ENCODE results near the gene ARPIN. TPM values are rescaled to one million over a fixed set of nuclear protein-coding genes. Genes with fewer than 3 reads are reported as not detected.

The ARPIN gene
- total RNA-seq, 1 donor from 2014 or later: 20.4 TPM

DNA sequence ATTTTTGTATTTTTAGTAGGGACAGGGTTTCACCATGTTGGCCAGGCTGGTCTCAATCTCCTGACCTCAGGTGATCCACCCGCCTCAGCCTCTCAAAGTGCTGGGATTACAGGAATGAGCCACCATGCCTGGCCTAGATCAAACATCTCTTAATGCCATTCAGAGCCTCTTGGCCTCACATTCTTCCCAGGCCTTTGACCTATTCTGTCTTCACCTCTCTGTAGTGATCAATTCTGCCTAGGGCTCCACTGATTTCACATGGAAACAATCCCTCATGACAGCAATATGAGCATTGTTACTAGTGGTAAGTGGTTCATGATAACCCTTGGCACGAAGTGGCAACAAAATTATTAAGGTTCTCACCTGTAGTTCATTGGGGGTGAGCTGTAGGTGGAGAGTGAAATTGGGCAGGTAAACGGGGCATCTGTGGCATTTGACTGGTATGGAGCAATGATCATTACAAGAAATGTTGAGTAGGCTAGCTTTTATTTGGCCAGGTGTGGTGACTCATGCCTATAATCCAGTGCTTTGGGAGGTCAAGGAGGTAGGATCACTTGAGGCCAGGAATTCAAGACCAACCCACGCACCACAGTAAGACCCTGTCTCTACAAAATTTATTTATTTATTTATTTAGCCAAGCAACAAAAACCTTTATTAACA is 4.8 kb upstream of the ARPIN start:
- H3K4me1 Mint-ChIP-seq (ENCODE audit: low read depth): peaks cover 4% of the 10 kb centered on the region
- no peaks in the 10 kb centered on the region for H3K36me3 Mint-ChIP-seq (ENCODE audit: insufficient read depth)
- H3K27me3 Mint-ChIP-seq: no peaks in the 10 kb centered on the region
- H3K27ac Mint-ChIP-seq: no peak overlapping the region
- no peaks in the 10 kb centered on the region for H3K9me3 Mint-ChIP-seq (ENCODE audit: low read depth)
- TF ChIP-seq, protein P1, sequence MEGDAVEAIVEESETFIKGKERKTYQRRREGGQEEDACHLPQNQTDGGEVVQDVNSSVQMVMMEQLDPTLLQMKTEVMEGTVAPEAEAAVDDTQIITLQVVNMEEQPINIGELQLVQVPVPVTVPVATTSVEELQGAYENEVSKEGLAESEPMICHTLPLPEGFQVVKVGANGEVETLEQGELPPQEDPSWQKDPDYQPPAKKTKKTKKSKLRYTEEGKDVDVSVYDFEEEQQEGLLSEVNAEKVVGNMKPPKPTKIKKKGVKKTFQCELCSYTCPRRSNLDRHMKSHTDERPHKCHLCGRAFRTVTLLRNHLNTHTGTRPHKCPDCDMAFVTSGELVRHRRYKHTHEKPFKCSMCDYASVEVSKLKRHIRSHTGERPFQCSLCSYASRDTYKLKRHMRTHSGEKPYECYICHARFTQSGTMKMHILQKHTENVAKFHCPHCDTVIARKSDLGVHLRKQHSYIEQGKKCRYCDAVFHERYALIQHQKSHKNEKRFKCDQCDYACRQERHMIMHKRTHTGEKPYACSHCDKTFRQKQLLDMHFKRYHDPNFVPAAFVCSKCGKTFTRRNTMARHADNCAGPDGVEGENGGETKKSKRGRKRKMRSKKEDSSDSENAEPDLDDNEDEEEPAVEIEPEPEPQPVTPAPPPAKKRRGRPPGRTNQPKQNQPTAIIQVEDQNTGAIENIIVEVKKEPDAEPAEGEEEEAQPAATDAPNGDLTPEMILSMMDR (IDR thresholded peaks at IDR 0.05; ENCODE audit: unreplicated experiment): no peak
- DNase-seq (ENCODE audit: low spot score, unreplicated experiment): no peak
- no peak overlapping the region for H3K4me3 Mint-ChIP-seq (ENCODE audit: low read depth)

GRCh38 chr15:89916660-89917059 is 3.9 kb upstream of the ARPIN start:
- no peak for DNase-seq (ENCODE audit: low spot score, unreplicated experiment)
- H3K4me1 Mint-ChIP-seq (ENCODE audit: low read depth): peaks cover 9% of the 10 kb centered on the region
- H3K27ac Mint-ChIP-seq: no peak overlapping the region
- no peak overlapping the region for H3K4me3 Mint-ChIP-seq (ENCODE audit: low read depth)
- no peaks in the 10 kb centered on the region for H3K27me3 Mint-ChIP-seq
- no peaks in the 10 kb centered on the region for H3K9me3 Mint-ChIP-seq (ENCODE audit: low read depth)
- no peaks in the 10 kb centered on the region for H3K36me3 Mint-ChIP-seq (ENCODE audit: insufficient read depth)
- TF ChIP-seq, protein P1 (IDR thresholded peaks at IDR 0.05; ENCODE audit: unreplicated experiment): no peak

DNA sequence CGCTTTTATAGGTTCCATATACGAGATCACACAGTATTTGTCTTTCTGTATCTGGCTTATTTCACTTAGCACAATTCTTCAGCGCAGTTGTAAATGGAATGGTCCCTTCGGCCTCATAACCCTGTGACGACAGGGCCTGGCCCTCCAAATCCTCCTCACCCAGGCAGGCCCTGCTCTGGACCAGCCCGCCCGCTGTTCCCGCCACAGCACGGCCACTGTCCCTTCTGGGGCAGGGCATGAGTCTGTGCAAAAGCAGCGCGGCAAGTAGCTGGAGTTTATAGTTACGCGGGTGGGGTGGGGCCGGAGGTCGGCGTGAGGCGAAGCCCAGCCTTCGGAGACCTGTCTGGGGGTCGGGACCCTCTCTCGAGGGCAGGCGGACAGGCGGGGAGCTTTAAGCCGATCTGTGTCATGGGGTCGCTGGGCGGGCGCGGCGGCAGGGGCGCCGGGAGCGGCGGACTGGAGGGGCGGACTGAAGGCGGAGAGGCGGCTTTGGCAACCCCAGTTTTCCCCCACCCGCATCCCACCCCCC is 543 bp downstream of the ARPIN start:
- H3K27ac Mint-ChIP-seq: peak overlapping the region; percentile 46

GRCh38 chr15:89910891-89911626 is 1.7 kb downstream of the ARPIN start:
- Mint-ChIP-seq H3K27ac (no peak overlapping the region), H3K27me3 (peaks cover 3% of the 10 kb centered on the region), H3K36me3 (ENCODE audit: insufficient read depth) (peaks cover 8% of the 10 kb centered on the region), H3K9me3 (ENCODE audit: low read depth) (no peaks in the 10 kb centered on the region), H3K4me3 (ENCODE audit: low read depth) (peak overlapping the region; percentile 80), H3K4me1 (ENCODE audit: low read depth) (peaks cover 19% of the 10 kb centered on the region)
- TF ChIP-seq, protein P1 (IDR thresholded peaks at IDR 0.05; ENCODE audit: unreplicated experiment): no peak
- no peak for DNase-seq (ENCODE audit: low spot score, unreplicated experiment)

More for the DNA sequence above, 543 bp downstream of the ARPIN start:
- peak; percentile 24 for DNase-seq (ENCODE audit: low spot score, unreplicated experiment)
- peaks cover 3% of the 10 kb centered on the region for H3K27me3 Mint-ChIP-seq
- TF ChIP-seq, protein P1 (IDR thresholded peaks at IDR 0.05; ENCODE audit: unreplicated experiment): no peak
- no peaks in the 10 kb centered on the region for H3K9me3 Mint-ChIP-seq (ENCODE audit: low read depth)
- peaks cover 7% of the 10 kb centered on the region for H3K36me3 Mint-ChIP-seq (ENCODE audit: insufficient read depth)
- peak overlapping the region; percentile 80 for H3K4me3 Mint-ChIP-seq (ENCODE audit: low read depth)
- peaks cover 16% of the 10 kb centered on the region for H3K4me1 Mint-ChIP-seq (ENCODE audit: low read depth)

GRCh38 chr15:89909611-89910010 is 3.1 kb downstream of the ARPIN start:
- no peak overlapping the region for H3K27ac Mint-ChIP-seq
- H3K4me1 Mint-ChIP-seq (ENCODE audit: low read depth): peaks cover 19% of the 10 kb centered on the region
- H3K4me3 Mint-ChIP-seq (ENCODE audit: low read depth): no peak overlapping the region
- DNase-seq (ENCODE audit: low spot score, unreplicated experiment): no peak
- H3K27me3 Mint-ChIP-seq: peaks cover 6% of the 10 kb centered on the region
- peaks cover 12% of the 10 kb centered on the region for H3K36me3 Mint-ChIP-seq (ENCODE audit: insufficient read depth)
- H3K9me3 Mint-ChIP-seq (ENCODE audit: low read depth): no peaks in the 10 kb centered on the region
- TF ChIP-seq, protein P1 (IDR thresholded peaks at IDR 0.05; ENCODE audit: unreplicated experiment): no peak
